WI38 (cell line): ENCODE data around the gene TSSK3.

ENCODE experiments used
- H3K4me3 ChIP-seq: 2 replicates; pipeline ENCODE4 v1.5.1; 2011; ENCODE audit warnings: low read depth, mild to moderate bottlenecking, control low read depth, low read length
- TF ChIP-seq, protein P1 (sequence below): IDR thresholded peaks from 2 replicates; pipeline ENCODE4 v1.5.1; 2012; ENCODE audit warnings: low read depth, mild to moderate bottlenecking, control low read depth, low read length

Gene TSSK3

GRCh38 chr1:32356478-32356877 is 5.9 kb upstream of the TSSK3 start:
- no peak overlapping the region for H3K4me3 ChIP-seq
- TF ChIP-seq, protein P1, sequence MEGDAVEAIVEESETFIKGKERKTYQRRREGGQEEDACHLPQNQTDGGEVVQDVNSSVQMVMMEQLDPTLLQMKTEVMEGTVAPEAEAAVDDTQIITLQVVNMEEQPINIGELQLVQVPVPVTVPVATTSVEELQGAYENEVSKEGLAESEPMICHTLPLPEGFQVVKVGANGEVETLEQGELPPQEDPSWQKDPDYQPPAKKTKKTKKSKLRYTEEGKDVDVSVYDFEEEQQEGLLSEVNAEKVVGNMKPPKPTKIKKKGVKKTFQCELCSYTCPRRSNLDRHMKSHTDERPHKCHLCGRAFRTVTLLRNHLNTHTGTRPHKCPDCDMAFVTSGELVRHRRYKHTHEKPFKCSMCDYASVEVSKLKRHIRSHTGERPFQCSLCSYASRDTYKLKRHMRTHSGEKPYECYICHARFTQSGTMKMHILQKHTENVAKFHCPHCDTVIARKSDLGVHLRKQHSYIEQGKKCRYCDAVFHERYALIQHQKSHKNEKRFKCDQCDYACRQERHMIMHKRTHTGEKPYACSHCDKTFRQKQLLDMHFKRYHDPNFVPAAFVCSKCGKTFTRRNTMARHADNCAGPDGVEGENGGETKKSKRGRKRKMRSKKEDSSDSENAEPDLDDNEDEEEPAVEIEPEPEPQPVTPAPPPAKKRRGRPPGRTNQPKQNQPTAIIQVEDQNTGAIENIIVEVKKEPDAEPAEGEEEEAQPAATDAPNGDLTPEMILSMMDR: no peak

DNA sequence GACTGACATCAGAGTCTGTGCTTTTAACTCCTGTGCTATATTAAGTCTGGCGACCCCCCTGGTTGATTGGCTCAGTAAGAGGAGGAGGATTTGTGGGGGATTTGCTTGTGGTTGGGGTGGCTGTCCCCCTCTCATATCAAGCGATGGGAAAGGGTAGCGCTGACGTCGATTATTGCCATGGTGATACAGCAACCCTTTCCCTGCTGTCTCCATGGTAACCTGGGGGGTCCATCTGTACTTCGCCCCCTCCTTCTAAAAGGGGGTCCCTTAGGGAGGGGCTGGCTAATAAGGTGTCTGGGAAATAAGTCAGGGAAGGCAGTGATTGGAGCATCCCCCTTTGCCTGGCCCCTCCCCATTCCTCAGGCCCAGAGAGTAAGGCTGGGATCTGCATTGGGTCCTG is 4.7 kb upstream of the TSSK3 start:
- TF ChIP-seq, protein P1: no peak
- H3K4me3 ChIP-seq: no peak overlapping the region

DNA sequence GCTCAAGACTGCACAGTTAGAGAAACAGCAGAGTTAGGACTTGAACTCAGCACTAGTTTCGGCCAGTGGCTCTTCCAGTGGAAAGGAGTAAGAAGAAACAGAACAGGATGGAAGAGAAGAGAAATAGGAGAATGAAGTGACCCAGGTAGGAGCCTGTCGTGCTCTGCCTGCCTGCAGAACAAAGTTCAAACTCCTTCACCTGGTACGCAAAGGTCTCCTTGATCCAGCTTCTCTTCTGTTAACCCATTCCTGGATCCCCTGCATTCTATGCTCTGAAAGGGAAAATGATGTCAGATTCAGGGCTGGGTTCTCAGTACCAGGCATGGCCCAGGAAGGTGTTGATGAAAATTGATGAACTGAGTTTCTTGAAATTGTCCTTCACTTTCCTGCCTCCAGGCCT is 3.9 kb upstream of the TSSK3 start:
- TF ChIP-seq, protein P1: no peak

GRCh38 chr1:32361308-32361673 is 1.0 kb upstream of the TSSK3 start:
- TF ChIP-seq, protein P1: no peak
- no peak overlapping the region for H3K4me3 ChIP-seq

More for the DNA sequence above, 3.9 kb upstream of the TSSK3 start:
- H3K4me3 ChIP-seq: no peak overlapping the region

DNA sequence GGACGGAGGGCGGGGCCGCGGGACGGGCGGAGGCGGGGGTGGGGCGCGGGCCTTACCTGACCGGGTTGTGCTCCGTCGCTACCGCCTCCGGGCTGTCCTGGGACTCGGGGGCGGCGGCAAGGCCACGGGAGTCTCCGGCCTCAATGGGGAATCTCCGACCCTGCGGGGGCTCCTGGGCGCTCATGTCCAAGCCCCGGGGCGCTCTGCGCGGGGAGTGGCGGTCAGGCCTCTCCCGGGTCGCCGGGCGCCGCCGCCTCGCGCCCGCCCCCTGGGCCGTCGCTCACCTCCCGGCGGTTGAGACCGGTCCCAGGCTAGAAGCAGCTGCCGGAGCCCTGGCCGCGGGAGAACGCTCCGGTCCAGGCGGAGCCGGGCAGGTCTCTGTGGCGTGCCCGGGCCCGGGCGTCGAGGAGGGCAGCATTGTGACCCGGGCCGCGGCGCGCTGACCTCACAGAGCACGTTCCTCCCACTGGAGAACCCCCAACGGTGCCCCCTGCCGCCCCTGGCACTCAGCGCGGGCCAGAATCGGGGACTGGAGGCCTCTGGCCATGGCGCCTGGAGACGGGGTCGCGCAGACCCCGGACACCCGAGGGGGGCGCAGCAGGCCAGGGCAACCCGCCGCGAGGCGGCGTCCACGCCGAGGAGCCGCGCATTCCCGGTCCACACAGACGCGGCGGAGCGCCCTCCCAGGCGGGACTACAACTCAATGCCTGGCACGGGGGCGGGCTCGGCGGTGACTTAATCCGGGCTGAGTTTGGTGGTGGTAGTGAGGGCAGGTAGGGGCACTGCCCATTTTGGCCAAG is 465 bp upstream of the TSSK3 start:
- TF ChIP-seq, protein P1: no peak
- H3K4me3 ChIP-seq: no peak overlapping the region

- TF ChIP-seq, protein P1: no peak
Observed at GRCh38 chr1:32363713-32364112, 1.4 kb downstream of the TSSK3 start.

DNA sequence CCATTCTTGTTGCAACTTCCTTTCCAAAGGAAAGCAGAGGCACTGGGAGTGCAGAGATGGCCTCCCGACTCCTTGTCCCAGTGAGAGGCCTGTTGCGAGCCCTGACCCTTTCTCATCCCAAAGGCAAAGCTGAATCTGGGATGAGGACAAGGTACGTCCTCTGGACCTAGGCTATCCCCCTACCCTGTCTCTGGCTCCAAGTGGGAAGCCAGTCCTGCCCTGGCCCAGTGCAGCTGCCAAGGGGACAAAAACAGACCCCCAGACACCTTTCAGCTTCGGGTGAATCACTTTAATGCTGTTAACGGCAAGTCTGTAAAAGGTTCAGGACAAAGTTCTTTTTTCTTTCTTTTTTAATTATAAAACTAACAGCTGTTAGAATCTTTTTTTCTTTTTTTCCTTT is 2.5 kb downstream of the TSSK3 start:
- H3K4me3 ChIP-seq: no peak overlapping the region
- TF ChIP-seq, protein P1: no peak

More at GRCh38 chr1:32363713-32364112, 1.4 kb downstream of the TSSK3 start:
- H3K4me3 ChIP-seq: no peak overlapping the region
